ENCODE data around the gene ETNK1. TPM values are rescaled to one million over a fixed set of nuclear protein-coding genes. Genes with fewer than 3 reads are reported as not detected.

ETNK1 gene
- total and polyA plus RNA-seq, 2 donors (not counting 1 experiment from before 2014, with no cell fraction given) = 19.4 to 106 TPM

- Histone ChIP-seq H2AFZ (ENCODE audit: insufficient read depth, low read depth, low read length, poor library complexity, severe bottlenecking) (no peak overlapping the region), H3K9me3 (ENCODE audit: control extremely low read depth in 1 of 3, control insufficient read depth in 2 of 3, insufficient read depth in 1 of 3, low read length in 2 of 3) (no peaks in the 10 kb centered on the region), H3K4me1 (ENCODE audit: control insufficient read depth in 2 of 2, insufficient read depth in 2 of 2, low read length in 2 of 2) (peaks cover 4 to 10% of the 10 kb centered on the region in 2 donors), H3K27ac (ENCODE audit: low read length in 2 of 2) (no peak overlapping the region), H3K36me3 (replicated peaks in 1 of 2; ENCODE audit: control extremely low read depth in 1 of 2, control insufficient read depth in 1 of 2, extremely low read depth in 1 of 2, insufficient read depth in 2 of 2, low read length in 1 of 2) (peaks cover 2 to 7% of the 10 kb centered on the region in 2 experiments), H3K27me3 (replicated peaks in 1 of 4; ENCODE audit: control extremely low read depth in 1 of 4, control insufficient read depth in 3 of 4, insufficient read depth in 4 of 4, low read length in 3 of 4) (no peaks in the 10 kb centered on the region), H4K20me1 (ENCODE audit: control insufficient read depth, insufficient read depth, low read length, poor library complexity, severe bottlenecking) (no peaks in the 10 kb centered on the region), H3K4me3 (ENCODE audit: control extremely low read depth in 1 of 5, extremely low read depth in 1 of 5, insufficient read depth in 1 of 5, low read depth in 2 of 5, low read length in 4 of 5) (no peak overlapping the region), H3K4me2 (replicated peaks; ENCODE audit: low read depth, low read length, poor library complexity, severe bottlenecking) (no peak overlapping the region), H3K79me2 (ENCODE audit: control insufficient read depth, insufficient read depth, low read length) (peaks cover 31% of the 10 kb centered on the region), H3K9ac (ENCODE audit: low read length) (no peak overlapping the region)
- ATAC-seq (ENCODE audit: low read depth) (no peak), DNase-seq (no peak)
- Mint-ChIP-seq H3K4me1 (peaks cover 16% of the 10 kb centered on the region), H3K27me3 (no peaks in the 10 kb centered on the region), H3K27ac (no peak overlapping the region), H3K4me3 (no peak overlapping the region), H3K9me3 (ENCODE audit: insufficient read depth) (no peaks in the 10 kb centered on the region)
- intact Hi-C loops (cut with micrococcal nuclease) = no loop called here
- WGBS (ENCODE audit: insufficient coverage) = no CpG with 5 or more reads among the region's 3 CpGs
- ChIA-PET CTCF (no interaction called here), POLR2A (no interaction called here)
- TF ChIP-seq EZH2 (IDR thresholded peaks at IDR 0.05; ENCODE audit: borderline replicate concordance, insufficient read depth, low read depth, low read length, poor library complexity, severe bottlenecking) (no peak), CTCF (IDR thresholded peaks at IDR 0.05) (no peak)
Observed at GRCh38 chr12:22648668-22649067, 23.7 kb downstream of the ETNK1 start.

GRCh38 chr12:22653075-22653474 lies 28.1 kb downstream of the ETNK1 start:
- Mint-ChIP-seq H3K27ac (no peak overlapping the region), H3K4me1 (peaks cover 18% of the 10 kb centered on the region), H3K4me3 (no peak overlapping the region), H3K27me3 (no peaks in the 10 kb centered on the region), H3K9me3 (ENCODE audit: insufficient read depth) (no peaks in the 10 kb centered on the region)
- Histone ChIP-seq H3K79me2 (ENCODE audit: control insufficient read depth, insufficient read depth, low read length) (peaks cover 48% of the 10 kb centered on the region), H3K4me1 (ENCODE audit: control insufficient read depth in 2 of 2, insufficient read depth in 2 of 2, low read length in 2 of 2) (peaks cover 6 to 15% of the 10 kb centered on the region in 2 donors), H3K4me3 (ENCODE audit: control extremely low read depth in 1 of 5, extremely low read depth in 1 of 5, insufficient read depth in 1 of 5, low read depth in 2 of 5, low read length in 4 of 5) (no peak overlapping the region), H3K9ac (ENCODE audit: low read length) (no peak overlapping the region), H3K27ac (ENCODE audit: low read length in 2 of 2) (peak overlapping the region in 1 of 2 donors; percentile 4), H3K4me2 (replicated peaks; ENCODE audit: low read depth, low read length, poor library complexity, severe bottlenecking) (peak overlapping the region; percentile 15), H4K20me1 (ENCODE audit: control insufficient read depth, insufficient read depth, low read length, poor library complexity, severe bottlenecking) (peaks cover 2% of the 10 kb centered on the region), H2AFZ (ENCODE audit: insufficient read depth, low read depth, low read length, poor library complexity, severe bottlenecking) (no peak overlapping the region), H3K9me3 (ENCODE audit: control extremely low read depth in 1 of 3, control insufficient read depth in 2 of 3, insufficient read depth in 1 of 3, low read length in 2 of 3) (no peaks in the 10 kb centered on the region), H3K36me3 (replicated peaks in 1 of 2; ENCODE audit: control extremely low read depth in 1 of 2, control insufficient read depth in 1 of 2, extremely low read depth in 1 of 2, insufficient read depth in 2 of 2, low read length in 1 of 2) (peaks cover 0 to 2% of the 10 kb centered on the region in 2 experiments), H3K27me3 (replicated peaks in 1 of 4; ENCODE audit: control extremely low read depth in 1 of 4, control insufficient read depth in 3 of 4, insufficient read depth in 4 of 4, low read length in 3 of 4) (no peaks in the 10 kb centered on the region)
- CTCF ChIA-PET = no interaction called here
- no peak for DNase-seq
- ATAC-seq (ENCODE audit: low read depth) = no peak
- POLR2A ChIA-PET = no interaction called here
- intact Hi-C loops (cut with micrococcal nuclease) = no loop called here
- no peak for TF ChIP-seq CTCF (IDR thresholded peaks at IDR 0.05)
- no peak for TF ChIP-seq EZH2 (IDR thresholded peaks at IDR 0.05; ENCODE audit: borderline replicate concordance, insufficient read depth, low read depth, low read length, poor library complexity, severe bottlenecking)
- WGBS (ENCODE audit: insufficient coverage) = no CpG with 5 or more reads among the region's 2 CpGs
